HL-60 (cell line): ENCODE data around the gene GTF2IRD1.

Experiments used
- DNase-seq, 2 experiments: peaks; one replicate each; pipeline ENCODE4 v3.0.0-alpha.2; 2010 to 2020; ENCODE audit warnings: low read depth in 1 of 2, low spot score in 1 of 2
- H3K27ac ChIP-seq: fragments of 250-450 bp; sonication (Bioruptor Pico); replicated peaks from 2 replicates; pipeline ENCODE4 v1.5.1; 2020; ENCODE audit warnings: mild to moderate bottlenecking, moderate library complexity
- H3K27me3 ChIP-seq: fragments of 250-450 bp; sonication (Bioruptor Pico); 2 replicates; pipeline ENCODE4 v1.5.1; 2021; ENCODE audit warnings: mild to moderate bottlenecking, moderate library complexity; ENCODE audit not compliant: insufficient read depth, poor library complexity, severe bottlenecking
- H3K4me3 ChIP-seq: replicated peaks from 2 replicates; pipeline ENCODE4 v1.5.1; 2011; ENCODE audit warnings: mild to moderate bottlenecking, control low read depth, low read length; ENCODE audit not compliant: insufficient read depth
- GABPA ChIP-seq: IDR thresholded peaks from 2 replicates; pipeline ENCODE4 v1.6.1; 2012; ENCODE audit warnings: low read depth
- POLR2AphosphoS5 ChIP-seq: IDR thresholded peaks from 2 replicates; pipeline ENCODE4 v1.6.1; 2012; ENCODE audit warnings: low read depth
- SPI1 ChIP-seq: IDR thresholded peaks from 2 replicates; pipeline ENCODE4 v1.6.1; 2012; ENCODE audit warnings: low read depth, mild to moderate bottlenecking, borderline replicate concordance
- TF ChIP-seq, protein P1 (sequence below): IDR thresholded peaks from one replicate; pipeline ENCODE4 v1.5.1; 2011; ENCODE audit warnings: low read length, control low read depth, inconsistent platforms; ENCODE audit not compliant: insufficient read depth
- TF ChIP-seq, protein P2 (sequence below): IDR thresholded peaks from 2 replicates; pipeline ENCODE4 v1.6.1; 2012; ENCODE audit warnings: low read depth; ENCODE audit not compliant: insufficient replicate concordance

Gene GTF2IRD1

DNA sequence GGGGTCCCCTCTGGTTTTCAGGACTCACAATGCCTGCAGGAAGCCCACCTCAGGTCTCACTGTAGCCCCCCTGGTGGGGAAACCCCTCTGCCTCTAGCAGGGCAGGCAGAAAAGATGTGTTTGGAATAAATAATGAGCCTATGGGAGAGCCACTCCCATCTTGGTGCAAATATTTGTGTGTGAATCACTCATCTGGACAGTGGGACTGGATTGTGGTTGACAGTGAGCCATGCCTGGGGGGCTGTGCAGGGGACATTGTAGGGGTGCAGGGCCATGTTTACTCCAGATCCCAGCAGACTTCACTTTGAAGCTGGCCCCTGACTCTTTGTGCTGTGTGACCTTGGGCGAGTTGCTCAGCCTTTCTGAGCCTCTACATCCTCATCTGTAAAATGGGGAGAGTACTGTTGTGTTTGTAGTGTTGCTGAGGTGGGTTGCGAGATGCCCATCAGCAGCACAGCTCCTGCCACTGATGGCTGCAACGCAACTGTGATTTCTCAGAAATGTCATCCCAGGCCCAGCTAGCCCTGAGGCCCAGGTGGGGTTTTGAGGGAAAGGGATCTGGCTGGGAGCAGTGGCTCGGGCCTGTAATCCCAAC lies 20.7 kb downstream of the GTF2IRD1 start:
- DNase-seq = no peak
- H3K27ac ChIP-seq = no peak overlapping the region
- H3K4me3 ChIP-seq = no peak overlapping the region
- TF ChIP-seq GABPA = no peak
- TF ChIP-seq, protein P1, sequence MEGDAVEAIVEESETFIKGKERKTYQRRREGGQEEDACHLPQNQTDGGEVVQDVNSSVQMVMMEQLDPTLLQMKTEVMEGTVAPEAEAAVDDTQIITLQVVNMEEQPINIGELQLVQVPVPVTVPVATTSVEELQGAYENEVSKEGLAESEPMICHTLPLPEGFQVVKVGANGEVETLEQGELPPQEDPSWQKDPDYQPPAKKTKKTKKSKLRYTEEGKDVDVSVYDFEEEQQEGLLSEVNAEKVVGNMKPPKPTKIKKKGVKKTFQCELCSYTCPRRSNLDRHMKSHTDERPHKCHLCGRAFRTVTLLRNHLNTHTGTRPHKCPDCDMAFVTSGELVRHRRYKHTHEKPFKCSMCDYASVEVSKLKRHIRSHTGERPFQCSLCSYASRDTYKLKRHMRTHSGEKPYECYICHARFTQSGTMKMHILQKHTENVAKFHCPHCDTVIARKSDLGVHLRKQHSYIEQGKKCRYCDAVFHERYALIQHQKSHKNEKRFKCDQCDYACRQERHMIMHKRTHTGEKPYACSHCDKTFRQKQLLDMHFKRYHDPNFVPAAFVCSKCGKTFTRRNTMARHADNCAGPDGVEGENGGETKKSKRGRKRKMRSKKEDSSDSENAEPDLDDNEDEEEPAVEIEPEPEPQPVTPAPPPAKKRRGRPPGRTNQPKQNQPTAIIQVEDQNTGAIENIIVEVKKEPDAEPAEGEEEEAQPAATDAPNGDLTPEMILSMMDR = no peak
- TF ChIP-seq SPI1 = no peak
- TF ChIP-seq, protein P2, sequence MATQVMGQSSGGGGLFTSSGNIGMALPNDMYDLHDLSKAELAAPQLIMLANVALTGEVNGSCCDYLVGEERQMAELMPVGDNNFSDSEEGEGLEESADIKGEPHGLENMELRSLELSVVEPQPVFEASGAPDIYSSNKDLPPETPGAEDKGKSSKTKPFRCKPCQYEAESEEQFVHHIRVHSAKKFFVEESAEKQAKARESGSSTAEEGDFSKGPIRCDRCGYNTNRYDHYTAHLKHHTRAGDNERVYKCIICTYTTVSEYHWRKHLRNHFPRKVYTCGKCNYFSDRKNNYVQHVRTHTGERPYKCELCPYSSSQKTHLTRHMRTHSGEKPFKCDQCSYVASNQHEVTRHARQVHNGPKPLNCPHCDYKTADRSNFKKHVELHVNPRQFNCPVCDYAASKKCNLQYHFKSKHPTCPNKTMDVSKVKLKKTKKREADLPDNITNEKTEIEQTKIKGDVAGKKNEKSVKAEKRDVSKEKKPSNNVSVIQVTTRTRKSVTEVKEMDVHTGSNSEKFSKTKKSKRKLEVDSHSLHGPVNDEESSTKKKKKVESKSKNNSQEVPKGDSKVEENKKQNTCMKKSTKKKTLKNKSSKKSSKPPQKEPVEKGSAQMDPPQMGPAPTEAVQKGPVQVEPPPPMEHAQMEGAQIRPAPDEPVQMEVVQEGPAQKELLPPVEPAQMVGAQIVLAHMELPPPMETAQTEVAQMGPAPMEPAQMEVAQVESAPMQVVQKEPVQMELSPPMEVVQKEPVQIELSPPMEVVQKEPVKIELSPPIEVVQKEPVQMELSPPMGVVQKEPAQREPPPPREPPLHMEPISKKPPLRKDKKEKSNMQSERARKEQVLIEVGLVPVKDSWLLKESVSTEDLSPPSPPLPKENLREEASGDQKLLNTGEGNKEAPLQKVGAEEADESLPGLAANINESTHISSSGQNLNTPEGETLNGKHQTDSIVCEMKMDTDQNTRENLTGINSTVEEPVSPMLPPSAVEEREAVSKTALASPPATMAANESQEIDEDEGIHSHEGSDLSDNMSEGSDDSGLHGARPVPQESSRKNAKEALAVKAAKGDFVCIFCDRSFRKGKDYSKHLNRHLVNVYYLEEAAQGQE = no peak
- TF ChIP-seq POLR2AphosphoS5 = no peak
- no peaks in the 10 kb centered on the region for H3K27me3 ChIP-seq

DNA sequence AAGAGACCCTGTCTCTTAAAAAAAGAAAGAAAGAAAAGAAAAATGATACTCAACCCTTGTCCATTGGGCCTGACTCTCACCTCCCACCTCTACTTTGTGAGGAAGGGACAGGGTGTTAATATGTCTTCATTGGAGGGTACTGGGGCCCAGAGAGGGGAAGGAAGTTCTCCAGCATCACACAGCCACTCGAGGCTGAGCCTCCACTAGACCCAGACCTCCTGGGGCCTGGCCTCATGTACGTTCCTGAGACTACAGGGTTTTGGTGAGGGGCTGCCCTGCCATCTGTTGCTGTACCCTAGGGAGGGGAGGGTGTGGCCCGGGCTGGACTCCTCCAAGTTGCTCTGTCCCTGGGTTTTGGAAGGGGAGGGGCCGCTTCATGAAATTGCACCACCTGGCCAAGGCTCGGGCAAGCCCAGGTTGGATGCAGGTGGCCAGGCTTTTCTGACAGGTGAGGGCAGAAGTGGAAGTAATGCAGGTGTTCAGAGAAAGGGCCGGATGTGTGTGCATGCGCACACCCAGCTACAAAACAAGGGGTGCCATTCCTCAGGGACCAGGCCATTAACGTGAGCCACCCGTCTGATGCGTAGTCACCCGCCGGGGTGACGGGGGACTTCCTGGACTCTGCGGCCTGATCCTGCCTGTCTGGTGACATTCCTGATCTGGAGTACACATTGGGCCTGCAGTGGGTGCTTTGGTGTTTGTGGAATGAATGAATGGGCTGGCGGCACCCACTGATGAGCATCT lies 21.7 kb downstream of the GTF2IRD1 start:
- TF ChIP-seq GABPA (no peak), SPI1 (no peak), POLR2AphosphoS5 (no peak)
- TF ChIP-seq, protein P1 = no peak
- TF ChIP-seq, protein P2 = no peak
- no peak for DNase-seq
- no peak overlapping the region for H3K27ac ChIP-seq
- no peaks in the 10 kb centered on the region for H3K27me3 ChIP-seq
- H3K4me3 ChIP-seq = no peak overlapping the region

- Histone ChIP-seq H3K4me3 (no peak overlapping the region), H3K27ac (no peak overlapping the region), H3K27me3 (no peaks in the 10 kb centered on the region)
- TF ChIP-seq, protein P1 = no peak
- no peak for TF ChIP-seq GABPA
- TF ChIP-seq, protein P2 = no peak
- no peak for TF ChIP-seq SPI1
- no peak for TF ChIP-seq POLR2AphosphoS5
- DNase-seq = no peak
Measured at GRCh38 chr7:74475987-74476350, 22.3 kb downstream of the GTF2IRD1 start.
